Ishikawa (cell line): Measurements from ENCODE around the gene USPL1.

ENCODE experiments used
- CEBPB ChIP-seq: IDR thresholded peaks from 2 replicates; pipeline ENCODE4 v1.6.1; 2012
- CREB1 ChIP-seq: IDR thresholded peaks from 2 replicates; pipeline ENCODE4 v1.6.1; 2012; ENCODE audit warnings: low read depth
- EP300 ChIP-seq: IDR thresholded peaks from 2 replicates; pipeline ENCODE4 v1.6.1; 2012; ENCODE audit warnings: borderline replicate concordance
- MAX ChIP-seq: IDR thresholded peaks from 2 replicates; pipeline ENCODE4 v1.6.1; 2012
- NFIC ChIP-seq: IDR thresholded peaks from 2 replicates; pipeline ENCODE4 v1.6.1; 2012
- RAD21 ChIP-seq: IDR thresholded peaks from 2 replicates; pipeline ENCODE4 v1.6.1; 2012; ENCODE audit warnings: low read depth
- REST ChIP-seq: IDR thresholded peaks from 2 replicates; pipeline ENCODE4 v1.6.1; 2012; ENCODE audit warnings: low read depth, mild to moderate bottlenecking
- TAF1 ChIP-seq: IDR thresholded peaks from 2 replicates; pipeline ENCODE4 v1.6.1; 2012; ENCODE audit warnings: low read depth, mild to moderate bottlenecking
- TCF12 ChIP-seq: IDR thresholded peaks from 2 replicates; pipeline ENCODE4 v1.6.1; 2012; ENCODE audit warnings: low read depth
- TEAD4 ChIP-seq: IDR thresholded peaks from 2 replicates; pipeline ENCODE4 v1.6.1; 2012
- YY1 ChIP-seq: IDR thresholded peaks from 2 replicates; pipeline ENCODE4 v1.6.1; 2012; ENCODE audit warnings: low read depth

DNA sequence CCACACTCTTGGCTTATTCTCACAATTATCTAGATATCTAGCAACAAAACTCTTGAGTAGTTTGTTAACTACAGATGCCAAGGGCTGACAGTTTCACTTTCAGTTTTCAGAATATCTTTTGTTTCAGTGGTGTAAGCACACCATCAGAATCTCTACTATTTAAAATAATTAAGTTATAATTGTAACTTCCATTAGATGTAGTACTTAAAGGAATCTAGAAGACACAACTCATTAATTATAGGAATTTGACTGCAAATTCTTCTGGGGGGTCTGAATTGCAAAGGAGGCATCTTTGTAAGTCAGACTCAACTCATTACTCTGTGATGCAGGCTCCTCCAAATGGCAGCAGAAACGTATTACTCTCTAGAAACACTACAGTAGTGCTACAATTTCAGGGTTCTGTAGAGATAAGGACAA is 44.9 kb upstream of the USPL1 start:
- TF ChIP-seq RAD21 (no peak), EP300 (no peak), CREB1 (no peak), MAX (no peak), REST (no peak), YY1 (no peak), TAF1 (no peak), TEAD4 (no peak), CEBPB (no peak), TCF12 (no peak), NFIC (no peak)
